ENCODE data around the gene SULT2B1.

SULT2B1 gene

GRCh38 chr19:48603850-48604249, 51.9 kb downstream of the SULT2B1 start:
- no peak for DNase-seq

DNA sequence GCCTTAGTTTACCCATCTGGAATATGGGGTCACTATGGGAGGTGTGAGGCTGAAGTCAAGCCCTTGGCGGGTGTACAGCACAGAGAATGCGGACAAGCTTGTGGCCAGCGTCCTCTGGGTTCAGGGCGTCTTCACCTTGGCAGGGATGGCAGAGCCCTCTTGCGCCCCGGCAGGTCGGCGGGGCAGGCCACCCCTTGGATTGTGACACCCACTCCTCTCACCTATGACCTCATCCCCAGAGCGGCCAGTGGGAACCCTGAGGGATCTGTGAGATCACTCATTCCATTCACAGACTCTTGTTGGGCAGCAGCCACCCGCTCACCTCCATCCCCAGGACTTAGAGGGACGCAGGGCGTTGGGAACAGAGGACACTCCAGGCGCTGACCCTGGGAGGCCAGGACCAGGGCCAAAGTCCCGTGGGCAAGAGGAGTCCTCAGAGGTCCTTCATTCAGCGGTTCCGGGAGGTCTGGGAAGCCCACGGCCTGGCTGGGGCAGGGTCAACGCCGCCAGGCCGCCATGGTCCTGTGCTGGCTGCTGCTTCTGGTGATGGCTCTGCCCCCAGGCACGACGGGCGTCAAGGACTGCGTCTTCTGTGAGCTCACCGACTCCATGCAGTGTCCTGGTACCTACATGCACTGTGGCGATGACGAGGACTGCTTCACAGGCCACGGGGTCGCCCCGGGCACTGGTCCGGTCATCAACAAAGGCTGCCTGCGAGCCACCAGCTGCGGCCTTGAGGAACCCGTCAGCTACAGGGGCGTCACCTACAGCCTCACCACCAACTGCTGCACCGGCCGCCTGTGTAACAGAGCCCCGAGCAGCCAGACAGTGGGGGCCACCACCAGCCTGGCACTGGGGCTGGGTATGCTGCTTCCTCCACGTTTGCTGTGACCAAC, 54.7 kb downstream of the SULT2B1 start, which contains the start of gene SPACA4:
Gene SPACA4 (plus strand): TSS at position 280 of the 896 bp plus-strand sequence. CDS start 237 bp downstream, at position 517.
- DNase-seq = no peak

DNA sequence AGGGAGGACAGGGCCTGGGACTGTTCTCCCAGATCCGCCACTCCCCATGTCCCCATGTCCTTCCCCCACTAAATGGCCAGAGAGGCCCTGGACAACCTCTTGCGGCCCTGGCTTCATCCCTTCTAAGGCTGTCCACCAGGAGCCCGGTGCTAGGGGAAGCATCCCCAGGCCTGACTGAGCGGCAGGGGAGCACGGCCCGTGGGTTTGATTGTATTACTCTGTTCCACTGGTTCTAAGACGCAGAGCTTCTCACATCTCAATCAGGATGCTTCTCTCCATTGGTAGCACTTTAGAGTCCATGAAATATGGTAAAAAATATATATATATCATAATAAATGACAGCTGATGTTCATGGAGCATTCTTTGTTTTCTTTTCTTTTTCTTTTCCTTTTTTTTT, 55.4 kb downstream of the SULT2B1 start:
- no peak for DNase-seq

DNA sequence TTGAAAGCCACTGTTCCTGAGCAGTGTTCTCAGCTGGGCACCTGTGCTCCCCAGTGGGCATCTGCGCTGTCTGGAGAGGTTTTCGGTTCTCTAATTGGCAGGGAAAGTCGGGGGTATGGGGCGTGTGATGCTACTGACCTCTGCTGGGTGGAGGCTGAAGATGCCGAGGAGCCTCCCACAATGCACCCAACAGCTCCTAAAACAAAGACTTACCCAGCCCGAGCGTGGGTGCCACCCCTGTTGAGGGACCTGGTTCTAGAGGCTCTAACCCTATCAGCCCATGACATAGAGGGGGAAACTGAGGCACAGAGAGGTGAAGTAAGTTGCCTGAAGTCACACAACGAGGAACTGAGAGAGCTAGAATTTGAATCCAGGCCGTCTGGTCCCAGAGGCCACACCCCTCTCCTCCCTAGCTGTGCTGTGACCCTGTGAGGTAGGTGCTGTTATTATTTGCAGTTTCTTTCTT, 56.9 kb downstream of the SULT2B1 start:
- DNase-seq = peak; percentile 67

DNA sequence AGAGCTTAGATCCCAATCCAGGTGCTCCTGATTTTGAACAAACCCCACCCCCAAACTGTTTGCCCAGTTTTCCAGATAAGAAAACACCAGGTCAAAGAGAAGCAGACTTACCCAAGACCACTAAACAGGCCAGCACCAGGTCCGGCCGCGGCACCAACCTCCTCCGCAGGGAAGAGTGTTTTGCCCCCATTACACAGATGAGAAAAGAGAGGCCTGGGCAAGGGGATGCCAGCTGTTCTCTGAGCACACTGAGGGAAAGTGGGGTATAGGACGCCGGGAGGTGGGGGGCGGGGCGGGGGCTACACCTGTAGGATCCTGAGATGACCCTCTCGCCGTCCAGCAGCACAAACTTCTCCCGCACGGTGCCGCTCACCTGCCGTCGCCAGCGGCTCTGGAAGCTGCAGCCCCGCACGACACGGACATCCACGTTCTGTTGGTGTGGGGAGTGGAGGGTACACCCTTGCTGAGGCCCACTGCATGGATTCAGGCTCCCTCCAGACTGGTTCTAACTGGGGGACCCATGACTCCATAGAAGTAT, 57.7 kb downstream of the SULT2B1 start:
- no peak for DNase-seq

DNA sequence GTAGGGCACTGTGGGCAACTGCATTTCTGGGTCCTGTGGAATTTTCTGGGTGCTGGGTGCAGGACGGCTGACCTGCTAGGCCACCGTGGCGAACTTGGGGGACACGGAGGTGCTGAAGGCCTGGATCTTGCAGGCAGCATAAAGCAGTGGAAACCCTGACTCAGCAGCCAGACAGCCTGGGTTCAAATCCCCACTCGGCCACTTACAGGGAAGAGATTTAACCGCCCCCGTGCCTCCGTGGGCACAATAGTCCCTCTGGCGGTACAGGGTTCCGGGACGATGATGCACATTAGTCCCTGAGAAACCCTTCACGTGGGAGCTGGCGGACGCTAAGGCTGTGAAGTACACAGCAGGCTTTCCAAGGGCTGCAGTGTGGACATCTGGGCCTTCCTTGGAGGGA, 59.9 kb downstream of the SULT2B1 start:
- DNase-seq = no peak

- no peak for DNase-seq
Measured at GRCh38 chr19:48613024-48613851, 61.3 kb downstream of the SULT2B1 start.

DNA sequence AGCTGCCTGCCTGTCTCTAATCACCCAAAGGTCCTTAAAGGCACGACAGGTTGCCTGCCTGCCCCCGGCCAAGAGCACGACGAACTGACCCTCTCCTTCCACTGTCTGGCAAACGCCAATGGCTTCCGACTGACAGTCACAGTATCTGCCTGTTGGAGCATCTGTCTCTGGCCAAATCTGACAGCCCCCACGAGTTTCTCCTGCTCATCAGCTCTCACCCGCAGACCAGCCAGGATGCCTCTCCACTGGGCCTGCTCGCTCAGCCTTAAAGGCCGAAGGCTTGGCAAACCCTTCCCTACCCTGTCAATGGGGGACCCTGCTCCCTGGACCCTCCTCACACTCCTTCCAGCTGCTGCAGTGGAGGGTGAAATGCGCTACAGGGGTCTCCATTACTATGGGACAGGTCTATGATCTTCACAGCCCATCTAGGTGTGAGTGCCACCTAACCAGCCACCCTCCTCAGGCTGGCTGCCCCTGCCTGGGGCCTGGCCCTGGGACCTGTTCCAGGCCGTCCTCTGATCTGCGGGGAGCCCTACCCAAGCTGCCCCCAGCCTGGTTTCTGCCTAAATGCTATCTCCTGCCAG, 62.0 kb downstream of the SULT2B1 start:
- no peak for DNase-seq

DNA sequence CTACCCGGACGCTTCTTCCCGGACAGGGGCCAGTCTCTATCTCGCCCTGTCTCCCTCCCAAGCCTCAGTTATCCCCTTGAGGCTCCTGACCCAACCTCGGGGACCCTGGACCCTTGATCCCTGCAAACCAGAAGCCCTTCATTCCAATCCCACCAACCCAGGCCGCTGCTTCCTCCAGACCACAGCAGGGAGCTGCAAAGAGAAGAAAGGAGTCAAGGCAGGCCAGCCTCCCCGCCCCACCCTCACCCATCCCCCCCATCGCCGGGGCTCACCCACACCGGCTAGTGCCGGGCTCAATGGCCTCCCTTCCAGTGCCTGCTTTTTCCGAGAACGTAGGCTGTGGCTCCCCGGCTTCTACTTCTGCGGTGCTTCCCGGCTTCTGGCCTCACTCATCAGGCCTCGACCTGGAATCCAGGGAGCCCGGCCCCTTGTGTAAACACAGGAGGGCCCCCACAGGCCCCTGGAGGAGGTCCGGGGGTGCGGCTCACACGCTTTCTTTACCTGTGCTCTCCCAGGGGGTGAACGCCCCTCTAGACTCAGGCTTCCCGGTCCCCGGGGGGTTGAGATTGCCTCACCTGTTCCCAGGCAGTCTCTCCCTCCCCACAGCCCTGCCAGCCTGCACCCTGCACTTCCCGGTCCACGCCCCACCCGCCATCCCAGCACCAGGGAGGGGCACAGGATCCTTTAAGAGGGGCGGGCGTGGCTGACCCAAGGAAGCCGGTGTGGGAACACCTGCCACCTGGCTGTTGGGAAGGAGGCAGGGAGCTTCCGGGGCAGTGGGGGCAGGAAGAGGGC, 62.7 kb downstream of the SULT2B1 start, which contains the start of gene FAM83E:
Gene FAM83E (minus strand): TSS at position 641 of the 795 bp plus-strand sequence. CDS start 1,704 bp downstream, outside the sequence.
- no peak for DNase-seq

GRCh38 chr19:48615231-48616040, 63.5 kb downstream of the SULT2B1 start:
- no peak for DNase-seq

- DNase-seq = no peak
Measured at GRCh38 chr19:48616041-48616436, 64.1 kb downstream of the SULT2B1 start.

- DNase-seq = no peak
Measured at GRCh38 chr19:48616491-48617056, 64.6 kb downstream of the SULT2B1 start.

DNA sequence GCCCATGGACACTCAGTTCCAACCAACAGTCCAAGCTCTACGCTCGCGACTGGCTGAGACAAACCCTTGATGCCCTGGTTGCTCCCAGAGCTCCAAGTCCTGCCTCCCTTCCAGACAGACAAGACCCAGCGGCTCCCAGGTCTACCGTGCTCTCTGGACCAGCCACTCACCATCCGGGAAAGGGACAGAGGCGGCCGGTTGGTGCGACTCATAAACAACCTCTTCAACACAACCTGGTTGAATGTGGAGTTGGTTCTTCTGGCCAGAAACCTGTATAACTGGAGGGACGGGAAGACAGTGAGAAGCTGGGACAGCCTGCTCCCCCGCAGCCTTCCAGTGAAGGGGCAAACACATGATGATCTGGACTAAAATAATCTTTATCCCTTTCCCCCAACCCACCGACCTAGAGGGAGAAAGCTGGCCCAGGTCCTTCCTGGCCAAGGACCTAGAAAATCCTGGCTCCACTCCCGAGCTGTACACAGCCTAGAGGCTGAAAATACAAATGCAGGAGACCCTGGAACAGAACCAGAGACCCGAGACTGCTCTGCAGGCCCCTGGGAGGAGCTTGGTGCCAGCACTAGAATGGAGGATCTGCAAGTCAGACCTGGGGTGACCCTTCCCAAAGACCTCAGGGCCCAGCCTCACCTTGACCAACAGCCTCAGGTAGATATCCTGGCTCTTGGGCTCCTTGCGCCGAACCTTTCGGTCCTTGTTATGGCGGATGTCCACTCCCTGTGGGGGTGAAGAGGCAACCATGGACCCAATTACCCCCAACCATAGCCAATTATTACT, 65.4 kb downstream of the SULT2B1 start:
- DNase-seq = no peak

DNA sequence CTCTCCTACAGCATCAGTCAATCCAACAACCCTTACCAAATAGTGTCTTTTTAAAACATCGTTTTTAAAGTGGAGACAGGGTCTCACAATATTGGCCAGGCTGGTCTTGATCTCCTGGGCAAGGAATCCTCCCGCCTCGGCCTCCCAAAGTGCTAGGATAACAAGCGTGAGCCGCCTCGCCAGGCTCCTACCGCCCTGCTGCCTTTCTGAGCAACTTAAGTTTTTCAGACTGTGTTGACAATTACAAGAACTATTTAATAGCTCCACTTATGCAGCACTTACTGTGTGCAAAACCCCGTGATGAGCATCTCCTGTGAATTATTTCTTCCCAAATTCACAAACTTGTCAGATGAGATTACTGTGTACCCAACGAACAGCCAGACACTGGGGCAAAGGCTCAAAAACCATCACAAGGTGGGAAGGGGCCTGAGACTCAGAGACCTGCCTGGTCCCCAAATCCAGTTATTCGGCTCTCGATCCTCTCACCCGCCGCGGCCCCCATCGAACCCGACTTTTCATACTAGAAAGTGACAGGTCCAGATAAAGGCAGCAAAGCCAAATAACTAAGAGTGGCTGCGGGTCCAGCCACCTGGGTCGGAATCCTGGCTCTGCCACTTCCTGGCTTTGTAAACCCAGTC, 66.4 kb downstream of the SULT2B1 start:
- DNase-seq = no peak

DNA sequence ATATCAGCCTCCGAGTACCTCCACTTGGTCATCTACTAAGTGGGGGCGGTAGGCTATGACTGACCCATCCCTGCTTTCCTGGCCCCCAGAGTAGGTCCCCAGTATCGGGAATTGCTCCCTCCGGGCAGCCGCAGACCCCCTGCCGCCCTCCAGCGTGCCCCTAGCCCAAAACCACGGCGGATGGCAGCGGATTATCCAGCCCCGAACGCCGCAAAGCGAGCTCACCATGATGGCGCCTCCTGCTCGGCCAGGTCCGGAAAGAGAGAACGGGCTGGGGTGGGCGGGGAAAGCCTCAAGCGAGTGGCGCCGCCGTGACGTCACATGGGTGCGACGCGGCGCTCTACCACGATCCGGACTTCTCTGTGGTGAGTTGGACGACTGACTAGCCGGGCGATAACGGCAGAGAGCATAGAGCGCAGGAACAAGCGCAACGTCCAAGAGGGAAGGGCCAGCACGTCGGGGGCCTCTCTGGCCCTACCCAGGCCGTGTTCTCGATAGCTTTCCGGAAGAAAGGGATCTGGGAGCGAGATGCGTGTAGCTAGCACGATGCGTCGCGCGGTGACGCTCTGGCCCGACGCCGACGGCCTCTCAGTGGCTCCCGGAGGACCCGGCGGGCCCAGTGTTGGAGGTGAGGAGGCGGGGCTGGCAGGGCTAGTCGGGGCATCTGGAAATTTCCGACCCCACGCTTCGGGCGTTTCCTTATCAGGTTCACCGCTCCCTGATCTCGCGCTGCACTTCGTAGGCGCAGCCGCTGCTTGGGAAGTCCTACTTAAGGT, 67.1 kb downstream of the SULT2B1 start, which contains the start of the genes RPL18 and SPHK2:
Gene RPL18 (minus strand): TSS at position 263 of the 776 bp plus-strand sequence. CDS start 35 bp downstream, at position 228.
Gene SPHK2 (plus strand): TSS at position 591 of the 776 bp plus-strand sequence. CDS start 1,009 bp downstream, outside the sequence.
- peak; percentile 99 for DNase-seq

DNA sequence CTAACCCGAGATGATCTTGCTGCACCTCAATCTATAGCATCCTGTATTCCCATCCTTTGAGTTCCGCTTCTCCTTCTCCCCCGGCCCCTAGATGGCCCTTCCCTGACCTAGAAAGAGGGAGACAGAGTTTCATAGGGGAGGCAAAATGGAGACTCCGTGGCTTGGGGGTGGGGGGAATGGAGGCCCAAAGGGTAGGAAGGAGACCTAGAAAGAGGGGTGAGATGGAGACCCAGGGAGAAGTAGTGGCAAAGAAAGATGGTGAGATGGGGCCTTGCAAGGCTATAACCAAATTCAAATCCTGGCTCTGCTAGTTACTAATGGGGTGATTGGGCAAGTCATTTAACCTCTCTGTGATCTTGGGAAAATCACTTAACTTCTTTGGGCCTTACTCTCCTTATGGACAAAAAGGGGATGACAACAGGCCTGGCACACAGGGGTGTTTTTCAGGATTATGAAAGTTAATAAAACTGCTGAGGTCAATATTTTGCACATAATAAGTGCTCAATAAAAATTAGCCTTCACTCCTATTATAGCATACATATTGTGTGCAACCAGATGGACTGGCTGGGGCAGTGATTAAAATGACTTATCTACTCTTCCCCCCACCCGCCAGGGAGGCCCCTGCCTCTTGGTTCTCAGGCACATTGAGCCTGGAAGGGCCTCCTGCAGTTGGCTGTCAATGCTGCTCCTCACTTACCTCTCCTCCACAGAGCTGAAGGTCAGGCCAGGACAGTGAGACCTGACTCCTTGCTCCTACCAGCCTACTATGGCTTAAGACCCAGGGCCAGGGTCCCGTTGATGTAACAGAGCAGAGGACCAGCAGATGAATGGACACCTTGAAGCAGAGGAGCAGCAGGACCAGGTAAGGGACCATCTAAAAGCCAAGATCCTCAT, 68.0 kb downstream of the SULT2B1 start:
- DNase-seq = no peak

DNA sequence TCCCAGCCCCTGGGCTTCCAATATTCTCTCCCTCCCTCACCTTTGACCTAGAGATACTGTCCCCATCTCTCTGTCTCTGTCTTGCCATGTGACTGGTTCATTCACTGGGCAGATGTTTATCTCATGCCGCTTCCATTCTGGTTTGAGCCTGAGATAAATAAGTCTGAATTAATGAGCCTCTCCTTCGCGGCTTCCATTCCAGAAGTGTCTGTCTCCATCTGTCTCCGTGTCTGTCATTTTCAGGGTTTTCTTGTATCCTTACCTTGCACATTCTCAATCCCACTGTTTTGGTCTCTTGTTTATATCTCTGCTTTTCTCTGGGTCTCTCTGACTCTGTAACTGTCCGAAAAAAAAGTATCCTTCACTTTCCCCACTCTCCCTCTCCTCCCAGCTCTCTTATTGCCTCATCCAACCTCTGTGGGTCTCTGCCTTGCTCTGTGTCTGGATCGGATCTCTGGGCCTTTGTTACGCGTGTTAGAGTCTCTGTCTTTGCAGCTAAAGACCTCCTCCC, 71.6 kb downstream of the SULT2B1 start:
- no peak for DNase-seq

Data from eye (tissue), 1 donor.